Body of pancreas (tissue), 4 donors: ENCODE results near the gene CTNND2. TPM values are rescaled to one million over a fixed set of nuclear protein-coding genes. Genes with fewer than 3 reads are reported as not detected.

Source experiments
- ATAC-seq: fragments of 150-250 bp; one replicate; pipeline ENCODE4 v1.9.1; 2016
- DNase-seq, 4 donors: peaks; one replicate each; pipeline ENCODE4 v3.0.0-alpha.2; 2019
- H3K27ac ChIP-seq, 4 donors: fragments of 200-600 bp; sonication (generic); 1 replicate in 3 of 4; 2 replicates in 1 of 4; pipeline versions ENCODE4 v1.5.1 to v1.6.1; 2016 to 2019; ENCODE audit warnings: mild to moderate bottlenecking in 1 of 4, mixed read lengths in 1 of 4, moderate library complexity in 1 of 4
- H3K27me3 ChIP-seq, 2 donors: fragments of 200-600 bp; sonication (generic); one replicate each; pipeline ENCODE4 v1.6.0; 2016; ENCODE audit warnings: mild to moderate bottlenecking in 1 of 2
- H3K36me3 ChIP-seq, 2 donors: fragments of 200-600 bp; sonication (generic); replicated peaks in 1 of 2; 2 replicates each; pipeline ENCODE4 v1.5.1; 2016; ENCODE audit warnings: low read depth in 2 of 2; ENCODE audit not compliant: insufficient read depth in 1 of 2
- H3K4me1 ChIP-seq: fragments of 200-600 bp; sonication (generic); one replicate; pipeline ENCODE4 v1.6.0; 2016
- H3K4me3 ChIP-seq, 2 donors: fragments of 200-600 bp; sonication (generic); 1 replicate in 1 of 2; 2 replicates in 1 of 2; pipeline ENCODE4 v1.5.1; 2016 to 2019
- H3K9me3 ChIP-seq, 3 donors: fragments of 200-600 bp; sonication (generic); 1 replicate in 2 of 3; 2 replicates in 1 of 3; pipeline ENCODE4 v1.5.1; 2016
- CTCF ChIP-seq, 7 experiments: fragments of 450-650 bp in 4 of 7; fragments of 200-600 bp in 3 of 7; sonication (generic) in 3 of 7; IDR thresholded peaks; one replicate each; pipeline ENCODE4 v1.5.1; 2016 to 2019; ENCODE audit warnings: antibody characterized with exemption in 7 of 7
- POLR2A ChIP-seq, 3 donors: fragments of 450-650 bp; IDR thresholded peaks; one replicate each; pipeline ENCODE4 v1.6.1; 2016; ENCODE audit warnings: antibody characterized with exemption in 3 of 3, mild to moderate bottlenecking in 2 of 3
- WGBS, 2 donors: methylation state at CpG; one replicate each; pipeline ENCODE4 v1.1.5; 2017; 5-methylcytosine and 5-hydroxymethylcytosine counted together
- intact Hi-C: fragments of 100-400 bp; cut with DNase I; formaldehyde crosslinking; loops from one replicate; pipeline ENCODE4 v1.15.1; 2023
- total RNA-seq, 2 donors: library from RNA; depleted of rRNA; stranded (reverse); fragments of >200 nt; gene quantifications; one replicate each; pipeline ENCODE4 v1.1.0, GENCODE V29; 2016

The CTNND2 gene
- total RNA-seq, 2 donors from 2014 or later, result 21.0 to 82.4 TPM

DNA sequence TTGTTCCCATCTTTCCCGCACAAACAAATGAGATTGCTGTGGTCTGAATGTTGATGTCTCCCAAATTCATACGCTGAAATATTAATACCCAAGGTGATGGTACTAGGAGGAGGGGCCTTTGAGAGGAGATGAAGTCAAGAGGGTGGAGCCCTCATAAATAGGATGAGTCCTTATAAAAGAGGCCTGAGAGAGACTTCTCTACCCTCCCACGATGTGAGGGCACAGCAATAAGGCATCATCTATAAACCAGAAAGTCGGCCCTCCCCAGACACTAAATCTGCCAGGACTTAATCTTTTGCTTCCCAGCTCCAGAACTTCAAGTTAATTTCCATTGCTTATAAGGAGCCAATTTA is 170.4 kb downstream of the CTNND2 start:
- H3K4me1 ChIP-seq, result peaks cover 26% of the 10 kb centered on the region
- H3K36me3 ChIP-seq, result no peaks in the 10 kb centered on the region
- H3K27me3 ChIP-seq, result no peaks in the 10 kb centered on the region
- TF ChIP-seq POLR2A (IDR thresholded peaks at IDR 0.05) (no peak), CTCF (IDR thresholded peaks at IDR 0.05) (no peak)
- intact Hi-C loops, result no loop called here
- H3K4me3 ChIP-seq, result no peak overlapping the region
- no peaks in the 10 kb centered on the region for H3K9me3 ChIP-seq
- DNase-seq, result no peak
- no peak for ATAC-seq
- WGBS, 2 donors, result 37 to 57% methylated on average over 4 of the region's 4 CpGs
- H3K27ac ChIP-seq, result peak overlapping the region in 3 of 4 donors; percentile 8 to 50 (median 44)

- Histone ChIP-seq H3K4me3 (no peak overlapping the region), H3K4me1 (peaks cover 26% of the 10 kb centered on the region), H3K27ac (peak overlapping the region in 3 of 4 donors; percentile 4 to 50 (median 38)), H3K27me3 (no peaks in the 10 kb centered on the region), H3K36me3 (no peaks in the 10 kb centered on the region), H3K9me3 (no peaks in the 10 kb centered on the region)
- DNase-seq, result no peak
- intact Hi-C loops, result no loop called here
- TF ChIP-seq CTCF (IDR thresholded peaks at IDR 0.05) (no peak), POLR2A (IDR thresholded peaks at IDR 0.05) (no peak)
- peak; percentile 60 for ATAC-seq
- WGBS, 2 donors, result 8 to 27% methylated on average over 2 of the region's 2 CpGs
These were observed 170.9 kb downstream of the CTNND2 start for GRCh38 chr5:11733185-11733839.

DNA sequence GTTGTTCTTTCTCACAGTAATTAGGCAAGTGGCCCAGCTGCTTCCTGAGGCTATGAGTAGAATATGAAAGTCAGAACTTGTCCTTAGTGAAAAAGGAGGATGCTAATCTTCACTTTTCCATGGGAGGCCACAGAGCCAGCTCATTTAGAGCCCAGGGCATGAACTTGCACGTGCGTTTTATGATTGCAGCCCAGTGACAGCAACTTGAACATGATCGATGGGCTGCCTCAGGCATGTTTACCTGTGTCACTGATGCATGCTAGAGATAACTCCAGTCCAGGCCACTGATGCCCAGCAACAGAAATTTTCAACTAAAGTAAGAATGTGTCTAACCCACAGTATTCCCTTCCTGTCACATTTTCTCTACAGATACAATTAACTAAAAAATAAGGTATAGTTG is 179.3 kb downstream of the CTNND2 start:
- TF ChIP-seq CTCF (IDR thresholded peaks at IDR 0.05) (no peak), POLR2A (IDR thresholded peaks at IDR 0.05) (no peak)
- Histone ChIP-seq H3K36me3 (no peaks in the 10 kb centered on the region), H3K27me3 (no peaks in the 10 kb centered on the region), H3K27ac (peak overlapping the region in 1 of 4 donors; percentile 54), H3K4me1 (no peaks in the 10 kb centered on the region), H3K9me3 (no peaks in the 10 kb centered on the region), H3K4me3 (no peak overlapping the region)
- WGBS, 2 donors, result 49 to 65% methylated on average over 3 of the region's 3 CpGs
- DNase-seq (peak in 1 of 4 donors; percentile 5), ATAC-seq (no peak)
- intact Hi-C loops, result no loop called here

- Histone ChIP-seq H3K27ac (no peak overlapping the region), H3K9me3 (no peaks in the 10 kb centered on the region), H3K4me1 (no peaks in the 10 kb centered on the region), H3K4me3 (no peak overlapping the region), H3K36me3 (no peaks in the 10 kb centered on the region), H3K27me3 (no peaks in the 10 kb centered on the region)
- 53 to 54% methylated on average over 5 of the region's 5 CpGs for WGBS, 2 donors
- no peak for TF ChIP-seq POLR2A (IDR thresholded peaks at IDR 0.05)
- TF ChIP-seq CTCF (IDR thresholded peaks at IDR 0.05), result peak in 6 of 7 experiments; percentile 25 to 59 (median 50)
- DNase-seq (peak; percentile 61 to 76 (median 71)), ATAC-seq (peak; percentile 45)
- intact Hi-C loops, result no loop called here
These were observed 184.3 kb downstream of the CTNND2 start for GRCh38 chr5:11719888-11720481.
